Measurements from ENCODE around the gene DNASE2B. TPM values are rescaled to one million over a fixed set of nuclear protein-coding genes. Genes with fewer than 3 reads are reported as not detected.
A peak's percentile ranks its signal among the peaks of the same experiment; 100 is the strongest.
"Not testable (repeated sequence)": the region's sequence is repeated elsewhere in the genome, so short reads cannot be mapped to it uniquely, and the experiment has no call there.

DNASE2B gene
- total and polyA plus RNA-seq, 9 donors, result 0.57 to 1.6 (median 1.2) TPM; not detected in 6

- no peaks in the 10 kb centered on the region for H3K4me1 ChIP-seq (ENCODE audit: insufficient read depth)
- H3K36me3 ChIP-seq, result no peaks in the 10 kb centered on the region
- no peak overlapping the region for H3K27ac ChIP-seq
- WGBS, 3 donors, result 61 to 72% (median 68%) methylated on average over 6 of the region's 6 CpGs
- no peak overlapping the region for H3K4me3 ChIP-seq
- TF ChIP-seq CTCF (IDR thresholded peaks at IDR 0.05) (no peak), POLR2A (IDR thresholded peaks at IDR 0.05) (no peak), EP300 (IDR thresholded peaks at IDR 0.05) (no peak)
- intact Hi-C loops (cut with DNase I), result loop anchor here in 1 of 4 donors (10.0 kb wide), 1 partner anchor 509 kb away; no protein-coding TSS in a partner anchor
- no peaks in the 10 kb centered on the region for H3K27me3 ChIP-seq
- no peak for DNase-seq
- no peaks in the 10 kb centered on the region for H3K9me3 ChIP-seq
Measured at GRCh38 chr1:84434081-84434769, 35.9 kb downstream of the DNASE2B start.

- Histone ChIP-seq H3K4me3 (no peak overlapping the region), H3K36me3 (no peaks in the 10 kb centered on the region), H3K27me3 (no peaks in the 10 kb centered on the region), H3K27ac (no peak overlapping the region), H3K9me3 (no peaks in the 10 kb centered on the region), H3K4me1 (ENCODE audit: insufficient read depth) (no peaks in the 10 kb centered on the region)
- intact Hi-C loops (cut with DNase I), result loop anchor here in 1 of 4 donors (10.0 kb wide), 1 partner anchor 510 kb away; no protein-coding TSS in a partner anchor
- DNase-seq, result no peak
- 43 to 46% (median 45%) methylated on average over 4 of the region's 4 CpGs for WGBS, 3 donors
- no peak for TF ChIP-seq POLR2A (IDR thresholded peaks at IDR 0.05)
- no peak for TF ChIP-seq EP300 (IDR thresholded peaks at IDR 0.05)
- no peak for TF ChIP-seq CTCF (IDR thresholded peaks at IDR 0.05)
Measured at GRCh38 chr1:84434801-84435549, 36.7 kb downstream of the DNASE2B start.

- no peak for TF ChIP-seq CTCF (IDR thresholded peaks at IDR 0.05)
- TF ChIP-seq POLR2A (IDR thresholded peaks at IDR 0.05), result no peak
- no peak for TF ChIP-seq EP300 (IDR thresholded peaks at IDR 0.05)
- Histone ChIP-seq H3K36me3 (no peaks in the 10 kb centered on the region), H3K27ac (peak overlapping the region in 1 of 2 donors; percentile 30), H3K27me3 (no peaks in the 10 kb centered on the region), H3K4me1 (ENCODE audit: insufficient read depth) (no peaks in the 10 kb centered on the region), H3K4me3 (no peak overlapping the region), H3K9me3 (no peaks in the 10 kb centered on the region)
- no peak for DNase-seq
- intact Hi-C loops (cut with DNase I), result loop anchor here in 1 of 4 donors (10.0 kb wide), 1 partner anchor 512 kb away; no protein-coding TSS in a partner anchor
- WGBS, 3 donors, result 10 to 18% (median 17%) methylated on average over 5 of the region's 5 CpGs
Measured at GRCh38 chr1:84436876-84437655, 38.8 kb downstream of the DNASE2B start.

GRCh38 chr1:84442256-84442655 lies 44.0 kb downstream of the DNASE2B start:
- no peaks in the 10 kb centered on the region for H3K4me1 ChIP-seq (ENCODE audit: insufficient read depth)
- H3K36me3 ChIP-seq, result no peaks in the 10 kb centered on the region
- no peak overlapping the region for H3K4me3 ChIP-seq
- DNase-seq, result no peak
- H3K9me3 ChIP-seq, result no peaks in the 10 kb centered on the region
- no peaks in the 10 kb centered on the region for H3K27me3 ChIP-seq
- TF ChIP-seq CTCF (IDR thresholded peaks at IDR 0.05) (no peak), POLR2A (IDR thresholded peaks at IDR 0.05) (no peak), EP300 (IDR thresholded peaks at IDR 0.05) (no peak)
- intact Hi-C loops (cut with DNase I), result no loop called here
- WGBS, 3 donors, result 5 to 19% (median 12%) methylated on average over 2 of the region's 2 CpGs
- H3K27ac ChIP-seq, result no peak overlapping the region

GRCh38 chr1:84442747-84443646 lies 44.7 kb downstream of the DNASE2B start:
- H3K9me3 ChIP-seq; DNase-seq; H3K27ac ChIP-seq; H3K36me3 ChIP-seq; H3K4me1 ChIP-seq (ENCODE audit: insufficient read depth); H3K4me3 ChIP-seq; H3K27me3 ChIP-seq; intact Hi-C loops (cut with DNase I): not testable (repeated sequence)
- WGBS, 3 donors, result 88 to 93% (median 92%) methylated on average over 4 to 7 of the region's 7 CpGs

- intact Hi-C loops (cut with DNase I); H3K4me3 ChIP-seq; H3K36me3 ChIP-seq; H3K4me1 ChIP-seq (ENCODE audit: insufficient read depth); H3K27me3 ChIP-seq; H3K27ac ChIP-seq; H3K9me3 ChIP-seq; DNase-seq: not testable (repeated sequence)
- WGBS, 3 donors, result 93 to 94% (median 94%) methylated on average over 3 of the region's 3 CpGs
Measured at GRCh38 chr1:84448704-84449103, 50.4 kb downstream of the DNASE2B start.

Measured in ovary (tissue), 9 donors.